Spinal cord (tissue), 10 donors: ENCODE data around the gene RPRD2. TPM values are rescaled to one million over a fixed set of nuclear protein-coding genes. Genes with fewer than 3 reads are reported as not detected.
A peak's percentile ranks its signal among the peaks of the same experiment; 100 is the strongest.

Experiments
- DNase-seq, 6 donors: peaks; one replicate each; pipeline versions ENCODE4 v3.0.0 to v3.0.0-alpha.2; 2013 to 2015; ENCODE audit warnings: low spot score in 6 of 6, low read depth in 4 of 6
- H3K27ac ChIP-seq: one replicate; pipeline ENCODE4 v1.5.1; 2013; ENCODE audit warnings: low read depth, low read length, control low read depth
- H3K27me3 ChIP-seq: one replicate; pipeline ENCODE4 v1.6.1; 2013; ENCODE audit warnings: low read length; ENCODE audit not compliant: control insufficient read depth, insufficient read depth
- H3K36me3 ChIP-seq: one replicate; pipeline ENCODE4 v1.6.1; 2013; ENCODE audit warnings: low read length; ENCODE audit not compliant: control insufficient read depth, insufficient read depth
- H3K4me1 ChIP-seq: one replicate; pipeline ENCODE4 v1.6.1; 2013; ENCODE audit warnings: low read length; ENCODE audit not compliant: control insufficient read depth, insufficient read depth
- H3K4me3 ChIP-seq: one replicate; pipeline ENCODE4 v1.5.1; 2013; ENCODE audit warnings: low read depth, low read length, control low read depth
- H3K9me3 ChIP-seq: one replicate; pipeline ENCODE4 v1.6.1; 2013; ENCODE audit warnings: low read length; ENCODE audit not compliant: control insufficient read depth, insufficient read depth
- WGBS: methylation state at CpG from one replicate; pipeline ENCODE4 v1.1.5; 2013; ENCODE audit warnings: missing lambda C conversion rate; ENCODE audit not compliant: insufficient coverage; 5-methylcytosine and 5-hydroxymethylcytosine counted together
- polyA plus RNA-seq, 2 donors: library from polyadenylated mRNA; unstranded; fragments of 120-200 nt; gene quantifications; one replicate each; pipeline ENCODE4 v1.2.1, GENCODE V29; 2013; ENCODE audit not compliant: insufficient read length in 2 of 2
- total RNA-seq, 2 donors: library from RNA; depleted of rRNA in 1 of 2; stranded (reverse); fragments of 120-200 nt in 1 of 2; fragments of >200 nt in 1 of 2; gene quantifications; one replicate each; pipeline versions ENCODE4 v1.2.3 to v1.2.4, GENCODE V29; 2013 to 2014
- donor health status: healthy.

The RPRD2 gene
- total and polyA plus RNA-seq, 4 donors: 17.0 to 35.9 (median 28.8) TPM

GRCh38 chr1:150364231-150365003, 470 bp downstream of the RPRD2 start:
- Histone ChIP-seq H3K27me3 (no peaks in the 10 kb centered on the region), H3K9me3 (no peaks in the 10 kb centered on the region), H3K36me3 (no peaks in the 10 kb centered on the region), H3K27ac (peak overlapping the region; percentile 99), H3K4me1 (peaks cover 13% of the 10 kb centered on the region), H3K4me3 (peak overlapping the region; percentile 96)
- peak; percentile 52 to 96 (median 65) for DNase-seq
- 0% methylated on average over 42 of the region's 50 CpGs for WGBS

- peak overlapping the region; percentile 99 for H3K27ac ChIP-seq
- peak overlapping the region; percentile 96 for H3K4me3 ChIP-seq
- H3K36me3 ChIP-seq: no peaks in the 10 kb centered on the region
- no peaks in the 10 kb centered on the region for H3K9me3 ChIP-seq
- DNase-seq: peak in 1 of 6 donors; percentile 46
- no CpG with 5 or more reads among the region's 3 CpGs for WGBS
- H3K27me3 ChIP-seq: no peaks in the 10 kb centered on the region
- peaks cover 13% of the 10 kb centered on the region for H3K4me1 ChIP-seq
These were observed 2.0 kb downstream of the RPRD2 start for GRCh38 chr1:150365941-150366340.

- peak overlapping the region; percentile 96 for H3K4me3 ChIP-seq
These were observed 2.7 kb downstream of the RPRD2 start for GRCh38 chr1:150366416-150367296.

GRCh38 chr1:150371110-150371509, 7.2 kb downstream of the RPRD2 start:
- Histone ChIP-seq H3K4me3 (no peak overlapping the region), H3K27ac (no peak overlapping the region), H3K9me3 (no peaks in the 10 kb centered on the region), H3K4me1 (peaks cover 6% of the 10 kb centered on the region), H3K36me3 (no peaks in the 10 kb centered on the region), H3K27me3 (no peaks in the 10 kb centered on the region)
- WGBS: 88% methylated on average over 3 of the region's 8 CpGs
- no peak for DNase-seq

More at GRCh38 chr1:150366416-150367296, 2.7 kb downstream of the RPRD2 start:
- WGBS: no CpG with 5 or more reads among the region's 12 CpGs
- Histone ChIP-seq H3K27ac (peak overlapping the region; percentile 99), H3K9me3 (no peaks in the 10 kb centered on the region), H3K36me3 (no peaks in the 10 kb centered on the region), H3K27me3 (no peaks in the 10 kb centered on the region), H3K4me1 (peaks cover 17% of the 10 kb centered on the region)
- peak in 1 of 6 donors; percentile 9 for DNase-seq

- DNase-seq: no peak
- peaks cover 6% of the 10 kb centered on the region for H3K4me1 ChIP-seq
- 100% methylated on average over 1 of the region's 1 CpG for WGBS
- H3K27ac ChIP-seq: no peak overlapping the region
- no peak overlapping the region for H3K4me3 ChIP-seq
- H3K9me3 ChIP-seq: no peaks in the 10 kb centered on the region
- no peaks in the 10 kb centered on the region for H3K36me3 ChIP-seq
- no peaks in the 10 kb centered on the region for H3K27me3 ChIP-seq
These were observed 8.6 kb downstream of the RPRD2 start for GRCh38 chr1:150372580-150372979.

- H3K9me3 ChIP-seq: no peaks in the 10 kb centered on the region
- no peaks in the 10 kb centered on the region for H3K27me3 ChIP-seq
- DNase-seq: no peak
- H3K27ac ChIP-seq: no peak overlapping the region
- H3K36me3 ChIP-seq: no peaks in the 10 kb centered on the region
- peaks cover 4% of the 10 kb centered on the region for H3K4me1 ChIP-seq
- no peak overlapping the region for H3K4me3 ChIP-seq
These were observed 12.2 kb downstream of the RPRD2 start for GRCh38 chr1:150376110-150376509.

- Histone ChIP-seq H3K27ac (no peak overlapping the region), H3K4me1 (no peaks in the 10 kb centered on the region), H3K27me3 (no peaks in the 10 kb centered on the region), H3K4me3 (no peak overlapping the region), H3K36me3 (no peaks in the 10 kb centered on the region), H3K9me3 (no peaks in the 10 kb centered on the region)
- peak in 1 of 6 donors; percentile 18 for DNase-seq
- no CpG with 5 or more reads among the region's 3 CpGs for WGBS
These were observed 19.8 kb downstream of the RPRD2 start for GRCh38 chr1:150383631-150384324.

GRCh38 chr1:150385537-150386445, 21.8 kb downstream of the RPRD2 start:
- no peaks in the 10 kb centered on the region for H3K36me3 ChIP-seq
- H3K4me3 ChIP-seq: no peak overlapping the region
- no peaks in the 10 kb centered on the region for H3K27me3 ChIP-seq
- no peak overlapping the region for H3K27ac ChIP-seq
- 100% methylated on average over 7 of the region's 10 CpGs for WGBS
- H3K9me3 ChIP-seq: no peaks in the 10 kb centered on the region
- no peaks in the 10 kb centered on the region for H3K4me1 ChIP-seq
- DNase-seq: no peak

GRCh38 chr1:150386592-150386991, 22.6 kb downstream of the RPRD2 start:
- DNase-seq: no peak
- H3K27ac ChIP-seq: no peak overlapping the region
- H3K9me3 ChIP-seq: no peaks in the 10 kb centered on the region
- WGBS: no CpG with 5 or more reads among the region's 1 CpG
- H3K4me1 ChIP-seq: no peaks in the 10 kb centered on the region
- no peaks in the 10 kb centered on the region for H3K27me3 ChIP-seq
- no peak overlapping the region for H3K4me3 ChIP-seq
- no peaks in the 10 kb centered on the region for H3K36me3 ChIP-seq
